H54 (cell line): Measurements from ENCODE around the gene PNKP.

Source experiments
- DNase-seq: peaks from one replicate; pipeline ENCODE4 v3.0.0; 2011; ENCODE audit warnings: low spot score, mixed read lengths; ENCODE audit not compliant: insufficient read length
- FAIRE-seq: peaks from 3 replicates; lab custom pipeline; 2011; peaks lifted over from hg19 to GRCh38; lab: Jason Lieb, UNC
- POLR2A ChIP-seq: IDR thresholded peaks from 2 replicates; pipeline ENCODE4 v1.6.1; 2011; ENCODE audit warnings: low read depth, mild to moderate bottlenecking, low read length

PNKP gene

GRCh38 chr19:49844138-49845095, 23.0 kb downstream of the PNKP start:
- no peak for TF ChIP-seq POLR2A
- FAIRE-seq (no peak), DNase-seq (no peak)

GRCh38 chr19:49843265-49843664, 24.1 kb downstream of the PNKP start:
- no peak for TF ChIP-seq POLR2A
- FAIRE-seq: no peak
- DNase-seq: no peak

- no peak for FAIRE-seq
- DNase-seq: no peak
- no peak for TF ChIP-seq POLR2A
Measured at GRCh38 chr19:49840736-49841249, 26.6 kb downstream of the PNKP start.

- no peak for TF ChIP-seq POLR2A
- no peak for FAIRE-seq
- DNase-seq: no peak
Measured at GRCh38 chr19:49840321-49840720, 27.1 kb downstream of the PNKP start.

GRCh38 chr19:49839713-49840112, 27.7 kb downstream of the PNKP start:
- DNase-seq (no peak), FAIRE-seq (no peak)
- no peak for TF ChIP-seq POLR2A

GRCh38 chr19:49838885-49839588, 28.3 kb downstream of the PNKP start:
- no peak for TF ChIP-seq POLR2A
- FAIRE-seq: no peak
- no peak for DNase-seq

- no peak for TF ChIP-seq POLR2A
- FAIRE-seq (no peak), DNase-seq (no peak)
Measured at GRCh38 chr19:49837425-49837824, 30.0 kb downstream of the PNKP start.

- no peak for TF ChIP-seq POLR2A
- FAIRE-seq: no peak
Measured at GRCh38 chr19:49837009-49837310, 30.4 kb downstream of the PNKP start.

GRCh38 chr19:49836176-49837008, 31.0 kb downstream of the PNKP start:
- no peak for FAIRE-seq
- DNase-seq: no peak
- no peak for TF ChIP-seq POLR2A

More at GRCh38 chr19:49837009-49837310, 30.4 kb downstream of the PNKP start:
- DNase-seq: no peak

GRCh38 chr19:49835562-49835961, 31.8 kb downstream of the PNKP start:
- no peak for DNase-seq
- no peak for FAIRE-seq
- no peak for TF ChIP-seq POLR2A

GRCh38 chr19:49833599-49833998, 33.8 kb downstream of the PNKP start:
- TF ChIP-seq POLR2A: no peak
- no peak for FAIRE-seq
- no peak for DNase-seq

- no peak for TF ChIP-seq POLR2A
- DNase-seq: no peak
- FAIRE-seq: no peak
Measured at GRCh38 chr19:49832556-49832955, 34.8 kb downstream of the PNKP start.

- no peak for FAIRE-seq
- TF ChIP-seq POLR2A: no peak
- DNase-seq: no peak
Measured at GRCh38 chr19:49831592-49831991, 35.8 kb downstream of the PNKP start.
